Tibial nerve (tissue), 4 donors: Measurements from ENCODE around the gene ELFN1.

ENCODE experiments used
- CTCF ChIP-seq, 5 experiments: fragments of 200-600 bp in 3 of 5; fragments of 450-650 bp in 2 of 5; sonication (generic) in 3 of 5; IDR thresholded peaks; one replicate each; pipeline ENCODE4 v1.5.1; 2016 to 2019; ENCODE audit warnings: antibody characterized with exemption in 5 of 5, mild to moderate bottlenecking in 3 of 5, moderate library complexity in 2 of 5
- EP300 ChIP-seq, 2 donors: sonication (generic); formaldehyde crosslinking; IDR thresholded peaks; one replicate each; pipeline ENCODE4 v1.6.1; 2017; ENCODE audit warnings: antibody characterized with exemption in 2 of 2, mild to moderate bottlenecking in 1 of 2
- POLR2A ChIP-seq, 2 donors: fragments of 450-650 bp; IDR thresholded peaks; one replicate each; pipeline ENCODE4 v1.6.1; 2017; ENCODE audit warnings: antibody characterized with exemption in 2 of 2, mild to moderate bottlenecking in 2 of 2, moderate library complexity in 2 of 2

- TF ChIP-seq CTCF (IDR thresholded peaks at IDR 0.05), result no peak
- TF ChIP-seq EP300 (IDR thresholded peaks at IDR 0.05), result no peak
- no peak for TF ChIP-seq POLR2A (IDR thresholded peaks at IDR 0.05)
Measured at GRCh38 chr7:1749351-1749863, 79.3 kb downstream of the ELFN1 start.
